GM18511 (cell line): ENCODE data around the gene ENPP7.

Experiments
- ATAC-seq: cut with Tn5 transposase; IDR thresholded peaks from one replicate; pipeline ENCODE4 v1.9.1; 2021; ENCODE audit warnings: mild to moderate bottlenecking, moderate library complexity; ENCODE audit not compliant: unreplicated experiment

Gene ENPP7

DNA sequence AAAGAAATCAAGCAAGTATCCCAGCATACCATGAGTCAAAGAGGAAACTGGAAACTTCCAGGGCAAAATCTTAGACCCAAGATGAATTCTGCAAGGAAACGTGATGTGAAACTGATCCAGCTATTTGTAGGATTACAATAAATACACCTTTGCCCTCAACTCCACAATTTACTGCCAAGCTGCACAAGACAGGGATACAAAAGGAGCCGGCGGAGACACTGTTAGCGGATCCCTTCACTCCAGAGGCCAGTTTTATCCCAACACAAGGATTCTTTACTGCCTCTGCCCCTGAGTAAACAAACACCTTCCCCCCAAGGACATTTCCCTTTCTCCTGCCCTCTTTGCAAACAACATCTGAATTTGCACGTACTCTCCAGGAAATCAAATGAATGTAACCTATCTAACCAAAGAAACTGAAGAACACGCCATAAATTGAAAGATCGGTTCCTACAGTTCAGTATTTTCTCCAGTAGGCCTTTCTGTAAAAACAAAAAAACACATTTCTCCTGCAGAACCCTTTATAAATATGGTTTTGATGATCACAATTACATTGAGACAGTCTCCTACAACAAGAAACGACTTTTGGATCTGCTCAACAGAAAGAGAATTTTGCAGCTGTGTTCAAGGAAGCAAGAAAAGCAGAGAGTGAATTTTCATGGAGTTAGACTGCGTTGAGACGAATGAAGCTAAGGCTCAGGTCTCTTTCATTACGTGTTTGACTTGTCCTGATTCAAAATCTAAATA lies 45.8 kb downstream of the ENPP7 start:
- no peak for ATAC-seq

DNA sequence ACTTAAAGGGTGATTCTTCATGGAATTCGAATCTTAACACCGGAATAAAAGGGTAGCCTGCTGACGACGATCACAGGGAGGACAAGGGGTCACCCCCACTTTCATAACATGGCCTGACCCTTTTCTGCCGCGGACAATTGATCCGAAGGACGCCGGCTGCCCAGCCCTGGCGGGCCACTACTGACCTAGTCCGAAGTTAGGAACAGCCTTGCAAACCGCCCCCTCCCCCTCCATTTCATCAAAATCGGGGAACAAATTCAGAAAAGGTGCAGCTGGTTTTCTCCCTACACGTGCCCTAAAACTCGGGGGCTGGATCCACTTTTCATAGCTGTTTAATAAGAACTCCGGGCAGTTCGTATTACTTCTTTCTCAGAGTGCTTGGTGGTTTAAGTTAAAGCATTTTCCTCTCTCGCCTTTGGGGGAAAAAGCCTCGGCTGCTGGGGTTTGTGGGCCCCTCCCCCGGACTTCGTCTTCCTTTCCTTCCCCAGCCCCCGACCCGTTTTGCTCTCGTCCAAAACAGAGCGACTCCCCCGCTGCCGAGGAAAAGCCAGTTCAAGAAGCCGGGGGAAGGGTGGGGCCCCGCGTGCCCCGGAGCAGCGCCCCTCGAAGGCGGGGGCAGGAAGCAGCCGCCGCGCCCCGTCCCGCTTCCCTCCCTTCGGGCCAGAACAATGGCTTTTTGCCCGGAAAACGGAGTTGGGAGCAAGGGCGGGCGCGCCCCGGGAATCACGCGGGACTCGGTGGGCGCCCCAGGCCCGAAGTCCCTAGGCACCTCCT lies 46.6 kb downstream of the ENPP7 start:
- peak; percentile 18 for ATAC-seq

DNA sequence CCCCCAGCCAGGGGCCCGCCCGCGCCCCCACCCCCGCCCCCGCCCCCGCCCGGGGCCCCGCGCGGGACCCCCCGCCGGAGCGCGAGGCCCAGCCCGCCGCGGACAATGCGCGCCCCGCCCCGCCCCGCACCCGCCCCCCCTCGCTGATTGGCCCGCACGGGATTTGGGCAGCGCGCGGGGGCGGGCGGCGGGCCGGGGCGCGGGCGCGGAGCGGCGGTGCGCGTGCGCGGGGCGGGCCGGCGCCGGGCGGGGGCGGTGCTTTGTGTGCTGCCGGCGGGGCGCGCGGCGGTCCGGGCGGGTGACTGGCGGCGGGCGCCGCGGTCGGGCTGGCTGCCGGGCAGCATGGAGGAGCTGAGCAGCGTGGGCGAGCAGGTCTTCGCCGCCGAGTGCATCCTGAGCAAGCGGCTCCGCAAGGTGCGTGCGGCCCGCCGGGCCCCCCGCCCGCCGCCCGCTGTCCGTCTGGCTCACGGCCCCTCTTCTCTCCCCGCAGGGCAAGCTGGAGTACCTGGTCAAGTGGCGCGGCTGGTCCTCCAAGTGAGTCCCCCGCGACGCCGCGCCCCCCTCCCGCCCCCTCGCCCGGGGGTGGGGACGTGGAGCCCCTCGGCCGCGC lies 47.3 kb downstream of the ENPP7 start, which contains the start of gene CBX2:
Gene CBX2, plus strand, starts transcription at position 255 of the 610 bp plus-strand sequence. Its CDS starts 88 bp downstream, at position 343.
- ATAC-seq, result peak; percentile 77

GRCh38 chr17:79778504-79779083 lies 47.9 kb downstream of the ENPP7 start:
- peak; percentile 26 for ATAC-seq

- no peak for ATAC-seq
Measured at GRCh38 chr17:79779084-79779529, 48.4 kb downstream of the ENPP7 start.

DNA sequence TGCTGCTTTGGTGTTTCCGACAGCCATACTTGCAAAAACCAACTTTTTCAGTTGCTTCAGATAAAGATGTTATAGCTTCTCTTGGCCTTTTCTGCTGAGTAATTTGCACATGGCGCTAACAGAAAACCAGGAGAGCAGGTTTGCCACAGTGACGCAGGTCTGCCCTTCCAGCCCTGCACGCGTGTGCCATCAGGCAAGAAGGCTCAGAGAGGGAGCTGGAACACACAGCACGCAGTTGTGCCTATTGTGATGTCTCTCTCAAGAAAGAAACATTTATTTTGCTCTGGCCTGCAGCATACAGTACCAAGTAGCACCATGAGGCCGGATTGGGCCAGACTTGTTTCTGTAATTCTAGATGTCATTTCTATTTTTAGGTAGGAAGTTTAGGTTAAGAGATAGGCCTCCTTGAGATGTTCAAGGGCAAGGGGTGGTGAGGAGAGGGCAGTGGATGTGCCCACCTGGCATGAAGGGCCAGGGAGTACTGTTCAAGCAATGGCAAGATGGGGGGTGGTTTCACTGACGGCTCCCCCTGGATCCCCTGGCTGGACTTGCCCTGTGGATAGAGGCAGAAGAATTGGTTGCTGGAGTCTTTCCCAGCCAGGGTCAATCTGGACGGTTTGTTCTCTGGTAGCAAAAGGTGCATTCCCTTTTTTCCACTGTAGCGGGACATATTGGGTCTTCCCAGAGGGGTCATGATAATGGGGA lies 49.1 kb downstream of the ENPP7 start:
- ATAC-seq, result no peak

- ATAC-seq, result no peak
Measured at GRCh38 chr17:79781012-79781650, 50.4 kb downstream of the ENPP7 start.

GRCh38 chr17:79781736-79782575 lies 51.2 kb downstream of the ENPP7 start:
- no peak for ATAC-seq

- ATAC-seq, result no peak
Measured at GRCh38 chr17:79783891-79784290, 53.1 kb downstream of the ENPP7 start.

GRCh38 chr17:79784353-79785016 lies 53.7 kb downstream of the ENPP7 start:
- ATAC-seq, result no peak

GRCh38 chr17:79785017-79785899 lies 54.5 kb downstream of the ENPP7 start:
- no peak for ATAC-seq

DNA sequence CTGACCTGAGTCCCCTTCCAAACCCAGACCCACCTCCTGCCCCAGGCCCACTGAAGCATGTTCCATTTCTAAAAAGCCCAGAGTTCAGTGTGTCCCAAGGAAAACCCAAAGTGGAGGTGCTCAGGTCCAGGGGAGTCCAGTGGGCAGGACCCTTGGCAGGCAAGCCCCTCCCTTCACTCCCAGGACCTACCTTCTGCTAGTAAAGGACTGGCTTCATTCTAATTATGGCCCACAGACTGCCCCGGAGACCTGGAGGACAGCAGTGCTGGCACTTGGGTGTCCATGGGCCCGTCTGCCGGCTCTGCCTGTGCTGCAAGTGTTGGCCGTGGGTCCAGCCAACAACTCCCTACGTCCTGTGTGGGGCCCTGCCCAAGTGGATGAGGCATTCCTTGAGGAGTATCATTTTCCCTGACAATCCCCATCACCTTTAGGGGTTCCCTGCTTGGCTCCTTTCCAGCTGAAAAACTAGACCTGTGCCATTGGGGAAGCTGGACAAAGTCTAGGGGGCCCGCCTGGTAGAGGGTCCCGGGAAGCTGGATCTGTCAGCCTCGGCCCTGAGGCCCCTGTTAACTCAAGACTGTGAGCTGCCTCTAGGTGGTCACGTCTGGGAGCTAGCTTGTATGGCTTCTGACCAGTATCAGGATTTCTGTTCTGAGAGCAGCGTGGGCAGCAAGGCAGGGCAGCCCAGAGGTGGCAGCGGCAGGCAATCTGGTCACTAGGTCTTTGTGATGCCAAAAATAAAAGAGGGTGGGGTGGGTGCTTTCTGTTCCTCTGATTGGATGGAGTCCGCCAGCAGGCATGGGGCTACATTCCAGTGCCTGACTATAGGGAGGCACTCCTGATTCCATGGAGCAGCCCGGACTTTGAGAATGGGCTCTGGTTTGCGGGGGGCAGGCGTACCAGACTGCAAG lies 55.4 kb downstream of the ENPP7 start:
- no peak for ATAC-seq

DNA sequence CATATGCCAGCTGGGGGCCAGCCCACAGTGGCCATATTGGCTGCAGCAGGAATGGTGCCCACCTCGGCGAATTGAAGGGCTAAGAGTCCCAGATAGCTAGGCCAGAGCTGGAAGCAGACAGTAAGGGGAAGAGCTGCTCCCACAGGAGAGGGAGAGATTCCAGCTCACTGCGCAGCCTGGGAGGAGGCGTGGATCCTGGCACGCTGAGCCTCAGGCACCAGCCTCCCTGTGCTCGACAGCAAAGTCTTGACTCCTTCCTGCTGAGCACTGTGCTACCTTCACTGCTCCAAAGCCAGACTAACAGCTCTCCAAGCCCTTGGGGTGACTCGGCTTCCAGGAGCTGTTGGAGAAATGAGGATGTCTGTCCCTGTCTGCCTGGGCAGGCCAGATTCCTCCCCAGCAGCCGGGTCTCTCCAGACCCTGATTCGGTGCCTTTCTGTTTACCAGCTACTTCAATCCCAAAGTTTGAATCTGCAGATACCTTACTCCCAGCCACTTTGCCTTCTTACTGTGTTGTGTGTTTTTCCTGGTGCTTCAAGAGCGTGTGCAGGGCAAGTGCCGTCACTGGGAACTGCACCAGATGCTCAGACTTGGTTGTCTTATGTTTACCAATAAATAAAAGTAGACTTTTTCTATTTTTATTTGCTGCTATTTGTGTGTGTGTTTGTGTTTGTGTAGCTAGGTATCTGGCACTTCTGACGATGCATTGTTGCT lies 56.3 kb downstream of the ENPP7 start:
- ATAC-seq, result no peak

DNA sequence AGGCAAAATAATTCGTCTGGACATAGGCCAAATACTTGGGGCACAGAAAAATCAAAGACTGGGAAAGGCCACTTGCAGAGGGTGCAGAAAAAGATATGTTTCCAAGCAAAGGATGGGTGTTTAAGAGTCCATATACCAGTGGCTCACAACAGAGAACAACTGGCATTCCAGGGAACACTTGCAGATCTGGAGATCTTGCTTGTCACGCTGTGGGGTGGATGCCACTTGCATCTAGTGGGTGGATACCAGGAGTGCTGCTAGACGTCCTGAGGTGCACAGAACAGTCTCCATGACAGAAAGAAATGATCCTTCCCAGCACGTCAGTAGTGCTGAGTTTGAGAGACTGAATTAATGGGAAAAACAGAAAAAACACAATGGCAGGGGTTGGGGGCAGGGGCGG lies 57.7 kb downstream of the ENPP7 start:
- no peak for ATAC-seq

GRCh38 chr17:79788989-79789942 lies 58.5 kb downstream of the ENPP7 start:
- ATAC-seq, result no peak
